Right cardiac atrium (tissue), 5 donors: ENCODE measurements around the gene PCDHGA8. TPM values are rescaled to one million over a fixed set of nuclear protein-coding genes. Genes with fewer than 3 reads are reported as not detected.

Experiments
- ATAC-seq, 2 donors: fragments of 200-7000 bp; cut with Tn5 transposase; one replicate each; pipeline versions ENCODE4 v1.8.0 to v1.9.1; 2020; ENCODE audit warnings: moderate library complexity in 2 of 2, mild to moderate bottlenecking in 1 of 2
- DNase-seq, 3 donors: peaks; one replicate each; pipeline ENCODE4 v3.0.0-alpha.2; 2020
- H3K27ac ChIP-seq: one replicate; pipeline ENCODE4 v1.5.1; 2013; ENCODE audit warnings: mild to moderate bottlenecking, low read length, control low read depth, moderate library complexity
- H3K27me3 ChIP-seq: one replicate; pipeline ENCODE4 v1.6.1; 2013; ENCODE audit not compliant: control insufficient read depth, insufficient read depth
- H3K4me1 ChIP-seq: one replicate; pipeline ENCODE4 v1.6.1; 2013; ENCODE audit warnings: low read length; ENCODE audit not compliant: control insufficient read depth, insufficient read depth
- H3K4me3 ChIP-seq: one replicate; pipeline ENCODE4 v1.5.1; 2013; ENCODE audit warnings: low read length, control low read depth
- H3K9me3 ChIP-seq: one replicate; pipeline ENCODE4 v1.6.1; 2013; ENCODE audit warnings: low read length; ENCODE audit not compliant: control insufficient read depth
- WGBS: extraction: QIAGEN DNeasy Blood & Tissue Kit; methylation state at CpG from one replicate; pipeline ENCODE4 v1.1.7; 2013; 5-methylcytosine and 5-hydroxymethylcytosine counted together
- intact Hi-C, 4 donors: fragments of 100-400 bp; cut with DNase I; formaldehyde crosslinking; loops; one replicate each; pipeline versions ENCODE4 v1.11.0 to v1.14.0; 2022 to 2023
- polyA plus RNA-seq: library from polyadenylated mRNA; stranded (reverse); fragments of 200-250 nt; gene quantifications from one replicate; pipeline ENCODE4 v1.2.3, GENCODE V29; 2013
- total RNA-seq, 4 donors: library from RNA; stranded (reverse); fragmentation: NEBNext Ultra II Directional; extraction: Animal tissue kit (Norgen Biotek cat#: 25700); gene quantifications; one replicate each; pipeline ENCODE4 v1.2.1, GENCODE V29; 2021
- donor health status: healthy with polysubstance abuse.
- donor health status: DM: no; HTN: yes; CAD: no.
- donor health status: DM: no; HTN: no; CAD: no.
- donor health status: DM: no; HTN: yes; CAD: no; lungs with severe emphysema.
- donor health status: DM: yes; HTN: yes; CAD: no.

The PCDHGA8 gene
- total and polyA plus RNA-seq, 5 donors, result 1.3 to 5.2 (median 4.2) TPM

DNA sequence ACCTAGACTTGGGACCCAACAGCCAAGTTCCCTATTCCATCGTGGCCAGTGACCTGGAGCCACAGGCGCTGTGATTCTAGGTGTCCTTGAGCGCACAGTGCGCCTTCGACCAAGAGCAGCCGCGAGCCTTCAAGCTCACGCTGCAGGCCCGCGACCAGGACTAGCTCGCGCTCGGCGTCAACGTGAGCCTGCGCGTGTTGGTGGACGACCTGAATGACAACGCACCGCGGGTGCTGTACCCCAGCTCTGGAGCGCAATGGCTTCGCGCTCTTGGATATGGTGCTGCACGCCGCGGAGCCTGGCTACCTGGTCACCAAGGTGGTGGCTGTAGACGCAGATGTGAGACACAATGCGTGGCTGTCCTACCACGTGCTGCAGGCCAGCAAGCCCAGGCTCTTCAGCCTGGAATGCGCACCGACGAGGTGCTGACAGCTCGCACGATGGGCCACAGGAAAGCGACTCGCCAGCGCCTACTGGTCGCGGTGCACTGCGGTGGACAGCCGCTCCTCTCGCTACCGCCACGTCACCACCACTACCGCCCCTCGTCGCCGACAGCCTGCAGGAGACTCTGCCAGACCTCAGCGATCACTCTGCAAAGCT, 49.2 kb downstream of the PCDHGA8 start:
- H3K27me3 ChIP-seq, result no peaks in the 10 kb centered on the region
- WGBS, result 45% methylated on average over 50 of the region's 50 CpGs
- H3K9me3 ChIP-seq, result no peaks in the 10 kb centered on the region
- ATAC-seq (peak; percentile 67 to 70), DNase-seq (peak; percentile 39 to 73 (median 63))
- no peak overlapping the region for H3K27ac ChIP-seq
- no peak overlapping the region for H3K4me3 ChIP-seq
- no peaks in the 10 kb centered on the region for H3K4me1 ChIP-seq
- intact Hi-C loops, result no loop called here

Other genes with a start within 250 kb of the PCDHGA8 start
Only the 30 nearest of the 37 such genes appear.
- 1 to 10 TPM; 1.7 to 2.4 (median 2.1) TPM for gene PCDHB9, start 205.5 kb upstream of the PCDHGA8 start, total RNA-seq
- 0.63 TPM for gene PCDHB9, start 205.5 kb upstream of the PCDHGA8 start, polyA plus RNA-seq
- 1 to 10 TPM; 1.1 to 2.0 (median 1.5) TPM for gene PCDHB10, start 200.3 kb upstream of the PCDHGA8 start, total RNA-seq
- 1.00 TPM for gene PCDHB10, start 200.3 kb upstream of the PCDHGA8 start, polyA plus RNA-seq
- gene PCDHB11, start 193.0 kb upstream of the PCDHGA8 start, total RNA-seq, result 1 to 10 TPM; 1.9 to 2.9 (median 2.5) TPM
- 0.48 TPM for gene PCDHB11, start 193.0 kb upstream of the PCDHGA8 start, polyA plus RNA-seq
- 1 to 10 TPM; 1.7 to 3.3 (median 2.8) TPM for gene PCDHB12, start 183.9 kb upstream of the PCDHGA8 start, total RNA-seq
- 0.72 TPM for gene PCDHB12, start 183.9 kb upstream of the PCDHGA8 start, polyA plus RNA-seq
- 1 to 10 TPM; 4.3 to 5.8 (median 5.3) TPM for gene PCDHB13, start 178.7 kb upstream of the PCDHGA8 start, total RNA-seq
- 1.7 TPM for gene PCDHB13, start 178.7 kb upstream of the PCDHGA8 start, polyA plus RNA-seq
- gene PCDHB14, start 169.3 kb upstream of the PCDHGA8 start, total RNA-seq, result 1 to 10 TPM; 4.3 to 5.9 (median 5.3) TPM
- 2.3 TPM for gene PCDHB14, start 169.3 kb upstream of the PCDHGA8 start, polyA plus RNA-seq
- gene PCDHB15, start 147.2 kb upstream of the PCDHGA8 start, total RNA-seq, result 1 to 10 TPM; 2.9 to 6.7 (median 5.3) TPM
- 2.5 TPM for gene PCDHB15, start 147.2 kb upstream of the PCDHGA8 start, polyA plus RNA-seq
- under 1 TPM in 2 of 4 donors, not detected in 2; 0.17 to 0.37 TPM for gene SLC25A2, start 88.6 kb upstream of the PCDHGA8 start, total RNA-seq
- 0.14 TPM for gene SLC25A2, start 88.6 kb upstream of the PCDHGA8 start, polyA plus RNA-seq
- 100 to 1,000 TPM in 1 of 4 donors, 10 to 100 TPM in 3; 86.7 to 109 (median 95.1) TPM for gene TAF7, start 71.8 kb upstream of the PCDHGA8 start, total RNA-seq
- gene TAF7, start 71.8 kb upstream of the PCDHGA8 start, polyA plus RNA-seq, result 94.6 TPM
- 1 to 10 TPM; 1.7 to 2.8 (median 1.8) TPM for gene PCDHGA1, start 62.1 kb upstream of the PCDHGA8 start, total RNA-seq
- gene PCDHGA1, start 62.1 kb upstream of the PCDHGA8 start, polyA plus RNA-seq, result 0.70 TPM
- 1 to 10 TPM; 6.4 to 9.4 (median 7.1) TPM for gene PCDHGA2, start 53.9 kb upstream of the PCDHGA8 start, total RNA-seq
- 2.2 TPM for gene PCDHGA2, start 53.9 kb upstream of the PCDHGA8 start, polyA plus RNA-seq
- 1 to 10 TPM; 4.9 to 7.7 (median 5.6) TPM for gene PCDHGA3, start 48.8 kb upstream of the PCDHGA8 start, total RNA-seq
- 2.1 TPM for gene PCDHGA3, start 48.8 kb upstream of the PCDHGA8 start, polyA plus RNA-seq
- 1 to 10 TPM; 2.7 to 4.4 (median 3.8) TPM for gene PCDHGB1, start 42.5 kb upstream of the PCDHGA8 start, total RNA-seq
- 1.3 TPM for gene PCDHGB1, start 42.5 kb upstream of the PCDHGA8 start, polyA plus RNA-seq
- 1 to 10 TPM; 4.4 to 5.8 (median 5.7) TPM for gene PCDHGA4, start 37.6 kb upstream of the PCDHGA8 start, total RNA-seq
- gene PCDHGA4, start 37.6 kb upstream of the PCDHGA8 start, polyA plus RNA-seq, result 1.7 TPM
- gene PCDHGB2, start 32.6 kb upstream of the PCDHGA8 start, total RNA-seq, result 1 to 10 TPM; 3.5 to 6.5 (median 5.0) TPM
- 1.9 TPM for gene PCDHGB2, start 32.6 kb upstream of the PCDHGA8 start, polyA plus RNA-seq
- gene PCDHGA5, start 28.5 kb upstream of the PCDHGA8 start, total RNA-seq, result 1 to 10 TPM; 3.4 to 4.7 (median 4.2) TPM
- 2.0 TPM for gene PCDHGA5, start 28.5 kb upstream of the PCDHGA8 start, polyA plus RNA-seq
- 1 to 10 TPM; 4.8 to 5.5 (median 5.1) TPM for gene PCDHGB3, start 22.4 kb upstream of the PCDHGA8 start, total RNA-seq
- 1.7 TPM for gene PCDHGB3, start 22.4 kb upstream of the PCDHGA8 start, polyA plus RNA-seq
- gene PCDHGA6, start 18.7 kb upstream of the PCDHGA8 start, total RNA-seq, result 1 to 10 TPM; 3.7 to 5.3 (median 4.9) TPM
- 2.2 TPM for gene PCDHGA6, start 18.7 kb upstream of the PCDHGA8 start, polyA plus RNA-seq
- gene PCDHGA7, start 9.9 kb upstream of the PCDHGA8 start, total RNA-seq, result 1 to 10 TPM; 3.9 to 5.2 (median 4.5) TPM
- gene PCDHGA7, start 9.9 kb upstream of the PCDHGA8 start, polyA plus RNA-seq, result 1.8 TPM
- gene PCDHGB4, start 4.9 kb upstream of the PCDHGA8 start, total RNA-seq, result 1 to 10 TPM; 4.8 to 5.5 (median 5.3) TPM
- gene PCDHGB4, start 4.9 kb upstream of the PCDHGA8 start, polyA plus RNA-seq, result 2.0 TPM
- 1 to 10 TPM; 6.4 to 8.6 (median 6.8) TPM for gene PCDHGB5, start 5.3 kb downstream of the PCDHGA8 start, total RNA-seq
- gene PCDHGB5, start 5.3 kb downstream of the PCDHGA8 start, polyA plus RNA-seq, result 3.3 TPM
- gene PCDHGA9, start 10.1 kb downstream of the PCDHGA8 start, total RNA-seq, result 1 to 10 TPM; 3.7 to 5.4 (median 3.7) TPM
- 1.6 TPM for gene PCDHGA9, start 10.1 kb downstream of the PCDHGA8 start, polyA plus RNA-seq
- gene PCDHGB6, start 15.4 kb downstream of the PCDHGA8 start, total RNA-seq, result 1 to 10 TPM; 5.9 to 6.6 (median 6.3) TPM
- gene PCDHGB6, start 15.4 kb downstream of the PCDHGA8 start, polyA plus RNA-seq, result 3.1 TPM
- 1 to 10 TPM; 3.9 to 5.3 (median 4.5) TPM for gene PCDHGA10, start 20.4 kb downstream of the PCDHGA8 start, total RNA-seq
- gene PCDHGA10, start 20.4 kb downstream of the PCDHGA8 start, polyA plus RNA-seq, result 1.6 TPM
- 10 to 100 TPM in 3 of 4 donors, 1 to 10 TPM in 1; 9.7 to 10.6 (median 10.5) TPM for gene PCDHGB7, start 25.0 kb downstream of the PCDHGA8 start, total RNA-seq
- 3.5 TPM for gene PCDHGB7, start 25.0 kb downstream of the PCDHGA8 start, polyA plus RNA-seq
- 1 to 10 TPM; 3.1 to 4.2 (median 3.6) TPM for gene PCDHGA11, start 28.4 kb downstream of the PCDHGA8 start, total RNA-seq
- gene PCDHGA11, start 28.4 kb downstream of the PCDHGA8 start, polyA plus RNA-seq, result 2.2 TPM
- gene PCDHGA12, start 37.9 kb downstream of the PCDHGA8 start, total RNA-seq, result 1 to 10 TPM; 4.8 to 7.1 (median 5.6) TPM
- 2.7 TPM for gene PCDHGA12, start 37.9 kb downstream of the PCDHGA8 start, polyA plus RNA-seq
- 10 to 100 TPM; 19.6 to 42.5 (median 33.5) TPM for gene PCDHGC3, start 83.3 kb downstream of the PCDHGA8 start, total RNA-seq
- gene PCDHGC3, start 83.3 kb downstream of the PCDHGA8 start, polyA plus RNA-seq, result 35.5 TPM
- gene PCDHGC4, start 92.4 kb downstream of the PCDHGA8 start, total RNA-seq, result 1 to 10 TPM; 1.4 to 2.3 (median 1.8) TPM
- gene PCDHGC4, start 92.4 kb downstream of the PCDHGA8 start, polyA plus RNA-seq, result 1.3 TPM
- gene PCDHGC5, start 96.4 kb downstream of the PCDHGA8 start, total RNA-seq, result 1 to 10 TPM; 1.4 to 2.3 (median 1.9) TPM
- gene PCDHGC5, start 96.4 kb downstream of the PCDHGA8 start, polyA plus RNA-seq, result 1.4 TPM